ENCODE data around the gene THBS3. TPM values are rescaled to one million over a fixed set of nuclear protein-coding genes. Genes with fewer than 3 reads are reported as not detected.

The THBS3 gene
- total and polyA plus RNA-seq, 2 of the 13 experiments (the other 11 are each of a cell fraction or from before 2014, with no cell fraction given), result 0.86 to 3.6 TPM

- TF ChIP-seq ZNF609 (CRISPR knock-in tag; IDR thresholded peaks at IDR 0.05; ENCODE audit: borderline replicate concordance) (no peak), KLF12 (CRISPR knock-in tag; IDR thresholded peaks at IDR 0.05; ENCODE audit: borderline replicate concordance) (no peak), PAX8 (CRISPR knock-in tag; IDR thresholded peaks at IDR 0.05; ENCODE audit: borderline replicate concordance) (no peak), MYNN (CRISPR knock-in tag; IDR thresholded peaks at IDR 0.05; ENCODE audit: low read depth) (no peak), MAX (IDR thresholded peaks at IDR 0.05) (no peak), PCBP1 (IDR thresholded peaks at IDR 0.05; ENCODE audit: borderline replicate concordance, low read depth, low read length) (no peak), RFXAP (CRISPR knock-in tag; IDR thresholded peaks at IDR 0.05; ENCODE audit: borderline replicate concordance) (no peak), FOXM1 (CRISPR knock-in tag; IDR thresholded peaks at IDR 0.05) (no peak), NFRKB (IDR thresholded peaks at IDR 0.05) (no peak), MXD4 (CRISPR knock-in tag; IDR thresholded peaks at IDR 0.05) (no peak), KDM2A (CRISPR knock-in tag; IDR thresholded peaks at IDR 0.05; ENCODE audit: borderline replicate concordance, low read depth) (peak; percentile 43; the same call in 1 of the 2 replicates), ZNF329 (CRISPR knock-in tag; IDR thresholded peaks at IDR 0.05; ENCODE audit: low read depth) (no peak)
These were observed 549 bp downstream of the THBS3 start (continued) for GRCh38 chr1:155206891-155207805.
